ENCODE results near the gene GLB1L2. TPM values are rescaled to one million over a fixed set of nuclear protein-coding genes. Genes with fewer than 3 reads are reported as not detected.

GLB1L2 gene
- total RNA-seq, 1 experiment from 2014 or later: 27.1 TPM

DNA sequence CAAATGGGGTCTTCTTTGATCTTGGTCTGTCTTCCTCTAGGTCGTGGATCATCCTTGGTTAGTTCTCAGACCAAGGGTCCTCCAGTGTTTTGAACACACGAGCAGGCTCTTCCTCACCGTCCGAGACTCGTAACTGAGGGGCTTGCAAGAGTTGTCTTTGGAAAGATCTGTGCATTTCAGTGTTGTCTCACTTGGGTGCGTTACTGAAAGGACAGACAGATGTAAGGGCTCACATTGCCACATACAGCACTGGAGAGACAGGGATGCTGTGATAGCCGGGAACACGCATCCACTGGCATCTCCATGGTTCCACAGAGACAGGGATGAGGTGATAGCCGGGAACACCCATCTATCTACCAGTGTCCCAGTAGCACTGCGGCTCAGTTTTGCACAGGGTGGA is 15.7 kb downstream of the GLB1L2 start:
- no peak for TF ChIP-seq POLR2A (IDR thresholded peaks at IDR 0.05; ENCODE audit: borderline replicate concordance, extremely low read depth, insufficient read depth, insufficient read length)
- TF ChIP-seq EZH2phosphoT487 (IDR thresholded peaks at IDR 0.05; ENCODE audit: borderline replicate concordance): no peak
- TF ChIP-seq, protein P1, sequence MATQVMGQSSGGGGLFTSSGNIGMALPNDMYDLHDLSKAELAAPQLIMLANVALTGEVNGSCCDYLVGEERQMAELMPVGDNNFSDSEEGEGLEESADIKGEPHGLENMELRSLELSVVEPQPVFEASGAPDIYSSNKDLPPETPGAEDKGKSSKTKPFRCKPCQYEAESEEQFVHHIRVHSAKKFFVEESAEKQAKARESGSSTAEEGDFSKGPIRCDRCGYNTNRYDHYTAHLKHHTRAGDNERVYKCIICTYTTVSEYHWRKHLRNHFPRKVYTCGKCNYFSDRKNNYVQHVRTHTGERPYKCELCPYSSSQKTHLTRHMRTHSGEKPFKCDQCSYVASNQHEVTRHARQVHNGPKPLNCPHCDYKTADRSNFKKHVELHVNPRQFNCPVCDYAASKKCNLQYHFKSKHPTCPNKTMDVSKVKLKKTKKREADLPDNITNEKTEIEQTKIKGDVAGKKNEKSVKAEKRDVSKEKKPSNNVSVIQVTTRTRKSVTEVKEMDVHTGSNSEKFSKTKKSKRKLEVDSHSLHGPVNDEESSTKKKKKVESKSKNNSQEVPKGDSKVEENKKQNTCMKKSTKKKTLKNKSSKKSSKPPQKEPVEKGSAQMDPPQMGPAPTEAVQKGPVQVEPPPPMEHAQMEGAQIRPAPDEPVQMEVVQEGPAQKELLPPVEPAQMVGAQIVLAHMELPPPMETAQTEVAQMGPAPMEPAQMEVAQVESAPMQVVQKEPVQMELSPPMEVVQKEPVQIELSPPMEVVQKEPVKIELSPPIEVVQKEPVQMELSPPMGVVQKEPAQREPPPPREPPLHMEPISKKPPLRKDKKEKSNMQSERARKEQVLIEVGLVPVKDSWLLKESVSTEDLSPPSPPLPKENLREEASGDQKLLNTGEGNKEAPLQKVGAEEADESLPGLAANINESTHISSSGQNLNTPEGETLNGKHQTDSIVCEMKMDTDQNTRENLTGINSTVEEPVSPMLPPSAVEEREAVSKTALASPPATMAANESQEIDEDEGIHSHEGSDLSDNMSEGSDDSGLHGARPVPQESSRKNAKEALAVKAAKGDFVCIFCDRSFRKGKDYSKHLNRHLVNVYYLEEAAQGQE (IDR thresholded peaks at IDR 0.05; ENCODE audit: low read depth): no peak
- TF ChIP-seq EZH2 (IDR thresholded peaks at IDR 0.05): no peak
- TF ChIP-seq SIN3A (IDR thresholded peaks at IDR 0.05; ENCODE audit: low read depth): no peak
- TF ChIP-seq CTCF (IDR thresholded peaks at IDR 0.05 in 2 of 3, conservative IDR thresholded peaks at IDR 0.05 in 1 of 3; ENCODE audit: borderline replicate concordance in 1 of 3, insufficient read depth in 1 of 3, low read depth in 2 of 3, low read length in 2 of 3): no peak
- no peak for TF ChIP-seq POLR2AphosphoS5 (IDR thresholded peaks at IDR 0.05; ENCODE audit: low read depth, low read length)
- TF ChIP-seq TCF7L2 (IDR thresholded peaks at IDR 0.05; ENCODE audit: borderline replicate concordance, extremely low read depth, insufficient read depth, insufficient read length): no peak
- TF ChIP-seq ELF1 (IDR thresholded peaks at IDR 0.05; ENCODE audit: borderline replicate concordance, low read depth): no peak
- no peak for TF ChIP-seq JUND (IDR thresholded peaks at IDR 0.05)
- no peak for TF ChIP-seq CEBPB (IDR thresholded peaks at IDR 0.05; ENCODE audit: low read depth)
- H4K20me1 ChIP-seq (ENCODE audit: insufficient read depth): no peaks in the 10 kb centered on the region
- H3K27ac ChIP-seq (ENCODE audit: low read depth, low read length): no peak overlapping the region
- H3K36me3 ChIP-seq (ENCODE audit: control insufficient read depth in 1 of 2, insufficient read depth in 2 of 2, low read length in 2 of 2): no peaks in the 10 kb centered on the region; a peak in 1 of 4 replicates
- ChIA-PET POLR2A (no interaction called here), CTCF (no interaction called here), RAD21 (ENCODE audit: low non-redundant PET in 1 of 2, low total read pairs in 2 of 2, uncharacterized antibody in 2 of 2, unreplicated experiment in 2 of 2) (no interaction called here)
- no peak for ATAC-seq
- DNase-seq (ENCODE audit: low read depth, low spot score): no peak
- no peaks in the 10 kb centered on the region for H3K79me2 ChIP-seq (ENCODE audit: insufficient read depth, low read length)
- intact Hi-C loops (cut with micrococcal nuclease): no loop called here
- no peaks in the 10 kb centered on the region for H3K9me3 ChIP-seq (ENCODE audit: control insufficient read depth in 1 of 2, insufficient read depth in 1 of 2, low read depth in 1 of 2, low read length in 2 of 2)
- H3K27me3 ChIP-seq (ENCODE audit: insufficient read depth, low read length): no peaks in the 10 kb centered on the region
- H3K4me3 ChIP-seq (replicated peaks in 1 of 2; ENCODE audit: low read depth in 1 of 2, low read length in 2 of 2): no peak overlapping the region
- H3K4me1 ChIP-seq (ENCODE audit: control insufficient read depth in 1 of 2, insufficient read depth in 2 of 2, low read length in 2 of 2): peaks cover 0 to 10% of the 10 kb centered on the region in 2 experiments; a peak in 2 of 4 replicates
- H2AFZ ChIP-seq (ENCODE audit: low read depth, low read length, poor library complexity, severe bottlenecking): no peak overlapping the region
- no peak overlapping the region for H3K9ac ChIP-seq (ENCODE audit: low read length)
- no peaks in the 10 kb centered on the region for H3K9me2 ChIP-seq (ENCODE audit: insufficient read depth)
- H3K4me2 ChIP-seq (ENCODE audit: low read length): no peak overlapping the region
- no TSS peak for BruUV-seq (replicated peaks)

Measured in HCT116 (cell line).